ENCODE results near the gene LLGL1. TPM values are rescaled to one million over a fixed set of nuclear protein-coding genes. Genes with fewer than 3 reads are reported as not detected.

Gene LLGL1
- total and polyA plus RNA-seq, 2 donors (not counting 3 experiments of a cell fraction or from before 2014, with no cell fraction given) = 34.9 to 47.1 TPM

DNA sequence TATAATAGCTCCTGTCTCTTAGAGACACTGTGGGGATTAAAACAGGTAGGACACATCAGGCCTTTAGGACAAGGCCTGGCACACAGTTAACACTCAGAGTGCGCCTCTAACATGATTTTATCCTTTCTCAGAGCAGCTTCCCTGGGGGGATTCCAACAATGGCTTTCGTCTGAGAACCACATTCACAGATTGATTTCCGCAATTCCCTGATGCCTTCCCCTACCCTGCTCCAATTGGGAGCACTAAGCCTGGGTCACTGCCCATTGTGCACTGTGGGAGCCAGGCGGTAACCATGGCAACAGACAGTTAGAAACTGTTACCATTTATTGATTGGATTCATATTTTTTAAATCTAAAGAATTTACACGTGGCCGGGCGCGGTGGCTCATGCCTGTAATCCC is 47.7 kb upstream of the LLGL1 start:
- no peaks in the 10 kb centered on the region for H3K36me3 ChIP-seq (ENCODE audit: control insufficient read depth in 2 of 2, extremely low read depth in 1 of 2, insufficient read depth in 2 of 2, low read length in 2 of 2)
- intact Hi-C loops (cut with micrococcal nuclease) = no loop called here
- no peak overlapping the region for H3K9ac ChIP-seq (replicated peaks; ENCODE audit: extremely low read depth, insufficient read depth, low read length)
- no peak overlapping the region for H2AFZ ChIP-seq (ENCODE audit: low read depth, low read length)
- dilution Hi-C loops (cut with MboI; ENCODE audit: extremely low pct_ligation_motif_present, low sequenced_read_pairs) = no loop called here
- H3K27ac ChIP-seq (ENCODE audit: insufficient read depth, low read depth, low read length) = no peak overlapping the region
- CTCF ChIA-PET = no interaction called here
- H3K27me3 ChIP-seq (ENCODE audit: control insufficient read depth in 2 of 2, insufficient read depth in 2 of 2, low read length in 2 of 2) = no peaks in the 10 kb centered on the region
- no peak overlapping the region for H3K4me3 ChIP-seq (replicated peaks in 1 of 3; ENCODE audit: insufficient read depth in 1 of 3, low read depth in 1 of 3, low read length in 3 of 3)
- POLR2A ChIA-PET = no interaction called here
- BruUV-seq (replicated peaks) = no TSS peak
- H3K9me3 ChIP-seq (replicated peaks; ENCODE audit: control insufficient read depth, insufficient read depth, low read length) = no peaks in the 10 kb centered on the region
- no peaks in the 10 kb centered on the region for H3K9me1 ChIP-seq (replicated peaks; ENCODE audit: control insufficient read depth, extremely low read depth, insufficient read depth, low read length)
- TF ChIP-seq, protein P1, sequence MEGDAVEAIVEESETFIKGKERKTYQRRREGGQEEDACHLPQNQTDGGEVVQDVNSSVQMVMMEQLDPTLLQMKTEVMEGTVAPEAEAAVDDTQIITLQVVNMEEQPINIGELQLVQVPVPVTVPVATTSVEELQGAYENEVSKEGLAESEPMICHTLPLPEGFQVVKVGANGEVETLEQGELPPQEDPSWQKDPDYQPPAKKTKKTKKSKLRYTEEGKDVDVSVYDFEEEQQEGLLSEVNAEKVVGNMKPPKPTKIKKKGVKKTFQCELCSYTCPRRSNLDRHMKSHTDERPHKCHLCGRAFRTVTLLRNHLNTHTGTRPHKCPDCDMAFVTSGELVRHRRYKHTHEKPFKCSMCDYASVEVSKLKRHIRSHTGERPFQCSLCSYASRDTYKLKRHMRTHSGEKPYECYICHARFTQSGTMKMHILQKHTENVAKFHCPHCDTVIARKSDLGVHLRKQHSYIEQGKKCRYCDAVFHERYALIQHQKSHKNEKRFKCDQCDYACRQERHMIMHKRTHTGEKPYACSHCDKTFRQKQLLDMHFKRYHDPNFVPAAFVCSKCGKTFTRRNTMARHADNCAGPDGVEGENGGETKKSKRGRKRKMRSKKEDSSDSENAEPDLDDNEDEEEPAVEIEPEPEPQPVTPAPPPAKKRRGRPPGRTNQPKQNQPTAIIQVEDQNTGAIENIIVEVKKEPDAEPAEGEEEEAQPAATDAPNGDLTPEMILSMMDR (IDR thresholded peaks at IDR 0.05; ENCODE audit: extremely low read depth in 1 of 2, insufficient read depth in 1 of 2, low read depth in 1 of 2, low read length in 2 of 2) = no peak
- TF ChIP-seq GATA2 (IDR thresholded peaks at IDR 0.05; ENCODE audit: insufficient read depth, insufficient read length, low read depth, low read length) (no peak), POLR2AphosphoS5 (IDR thresholded peaks at IDR 0.05; ENCODE audit: insufficient read depth, low read depth, low read length) (no peak), JUN (IDR thresholded peaks at IDR 0.05; ENCODE audit: borderline replicate concordance, insufficient read depth, insufficient read length, low read depth) (no peak), POLR2A (IDR thresholded peaks at IDR 0.05; ENCODE audit: low read depth, low read length) (no peak), MYC (IDR thresholded peaks at IDR 0.05; ENCODE audit: low read depth, low read length) (no peak), FOS (IDR thresholded peaks at IDR 0.05; ENCODE audit: borderline replicate concordance, insufficient read depth, low read length) (no peak), EZH2 (IDR thresholded peaks at IDR 0.05; ENCODE audit: borderline replicate concordance, low read depth, low read length, severe bottlenecking) (no peak)
- TF ChIP-seq, protein P2, sequence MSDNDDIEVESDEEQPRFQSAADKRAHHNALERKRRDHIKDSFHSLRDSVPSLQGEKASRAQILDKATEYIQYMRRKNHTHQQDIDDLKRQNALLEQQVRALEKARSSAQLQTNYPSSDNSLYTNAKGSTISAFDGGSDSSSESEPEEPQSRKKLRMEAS (IDR thresholded peaks at IDR 0.05; ENCODE audit: insufficient read depth, insufficient read length) = no peak
- no peaks in the 10 kb centered on the region for H4K20me1 ChIP-seq (replicated peaks; ENCODE audit: control insufficient read depth, extremely low read depth, insufficient read depth, low read length)
- no peak for FAIRE-seq
- no peak for DNase-seq (ENCODE audit: low read depth, low spot score)
- no peaks in the 10 kb centered on the region for H3K79me2 ChIP-seq (ENCODE audit: control insufficient read depth, insufficient read depth, low read length)
- no peak overlapping the region for H3K4me2 ChIP-seq (ENCODE audit: insufficient read depth, low read length)
- peaks cover 4% of the 10 kb centered on the region for H3K4me1 ChIP-seq (ENCODE audit: control insufficient read depth, extremely low read depth, insufficient read depth, low read length)
